OCI-LY1 (cell line): ENCODE measurements around the gene SLC26A11.
"Not testable (repeated sequence)": the region's sequence is repeated elsewhere in the genome, so short reads cannot be mapped to it uniquely, and the experiment has no call there.

Experiments used
- H2AFZ ChIP-seq: fragments of 200-600 bp; sonication (generic), shearing (Covaris generic); 2 replicates; pipeline ENCODE4 v1.6.0; 2014; ENCODE audit warnings: antibody characterized with exemption, mild to moderate bottlenecking, low read length
- H3F3A ChIP-seq: fragments of 200-600 bp; sonication (generic), shearing (Covaris generic); 2 replicates; pipeline ENCODE4 v1.6.0; 2014; ENCODE audit warnings: mild to moderate bottlenecking, antibody characterized with exemption, low read length, moderate library complexity; ENCODE audit not compliant: insufficient read depth
- H3K27ac ChIP-seq: fragments of 200-600 bp; sonication (generic); 2 replicates; pipeline ENCODE4 v1.5.1; 2014; ENCODE audit warnings: low read length, mixed run types, mild to moderate bottlenecking, low read depth; ENCODE audit not compliant: poor library complexity, severe bottlenecking
- H3K27me3 ChIP-seq: fragments of 200-600 bp; sonication (generic); 2 replicates; pipeline ENCODE4 v1.6.0; 2014; ENCODE audit warnings: antibody characterized with exemption, mild to moderate bottlenecking, low read length, moderate library complexity; ENCODE audit not compliant: insufficient read depth
- H3K36me3 ChIP-seq: fragments of 200-600 bp; sonication (generic); 2 replicates; pipeline ENCODE4 v1.6.1; 2014; ENCODE audit warnings: mild to moderate bottlenecking, antibody characterized with exemption, low read length, moderate library complexity, mixed read lengths; ENCODE audit not compliant: insufficient read depth
- H3K4me1 ChIP-seq: fragments of 200-600 bp; sonication (generic); 2 replicates; pipeline ENCODE4 v1.5.1; 2014; ENCODE audit warnings: mild to moderate bottlenecking, low read length, moderate library complexity; ENCODE audit not compliant: insufficient read depth, severe bottlenecking
- H3K4me2 ChIP-seq: fragments of 200-600 bp; sonication (generic), shearing (Covaris generic); 2 replicates; pipeline ENCODE4 v1.6.1; 2014; ENCODE audit warnings: low read length
- H3K4me3 ChIP-seq: fragments of 200-600 bp; sonication (generic); 2 replicates; pipeline ENCODE4 v1.5.1; 2014; ENCODE audit warnings: low read length, low read depth, mild to moderate bottlenecking, mixed read lengths; ENCODE audit not compliant: poor library complexity, severe bottlenecking
- H3K79me2 ChIP-seq: fragments of 200-600 bp; shearing (Covaris generic); 2 replicates; pipeline ENCODE4 v1.6.1; 2016; ENCODE audit warnings: mixed run types, low read length, mixed read lengths; ENCODE audit not compliant: insufficient read depth
- H3K9ac ChIP-seq: fragments of 200-600 bp; sonication (generic), shearing (Covaris generic); 2 replicates; pipeline ENCODE4 v1.6.1; 2014; ENCODE audit warnings: mild to moderate bottlenecking, low read length, mixed read lengths
- H3K9me2 ChIP-seq: fragments of 200-600 bp; sonication (generic), shearing (Covaris generic); 2 replicates; pipeline ENCODE4 v1.6.1; 2014; ENCODE audit warnings: low read depth, mild to moderate bottlenecking, low read length, mixed read lengths
- H3K9me3 ChIP-seq: fragments of 200-600 bp; shearing (Covaris generic); 2 replicates; pipeline ENCODE4 v1.6.1; 2014; ENCODE audit warnings: low read length, mixed read lengths
- H4K20me1 ChIP-seq: fragments of 200-600 bp; sonication (generic), shearing (Covaris generic); 2 replicates; pipeline ENCODE4 v1.6.0; 2016; ENCODE audit warnings: mild to moderate bottlenecking, low read length; ENCODE audit not compliant: insufficient read depth
- CTCF ChIP-seq: fragments of 200-600 bp; sonication (generic), shearing (Covaris generic); IDR thresholded peaks from 2 replicates; pipeline ENCODE4 v1.5.1; 2017; ENCODE audit warnings: mild to moderate bottlenecking, antibody characterized with exemption, low read length, moderate library complexity, mixed read lengths
- EZH2 ChIP-seq: fragments of 200-600 bp; sonication (generic), shearing (Covaris generic); IDR thresholded peaks from 2 replicates; pipeline ENCODE4 v1.8.0; 2017; ENCODE audit warnings: borderline replicate concordance, mixed run types, mild to moderate bottlenecking, antibody characterized with exemption, low read length, moderate library complexity, mixed read lengths

The SLC26A11 gene

GRCh38 chr17:80243526-80244433 lies 23.6 kb downstream of the SLC26A11 start:
- H3K79me2 ChIP-seq, result no peaks in the 10 kb centered on the region
- no peaks in the 10 kb centered on the region for H3K9me2 ChIP-seq
- no peaks in the 10 kb centered on the region for H3F3A ChIP-seq
- H3K9ac ChIP-seq, result no peak overlapping the region
- H4K20me1 ChIP-seq, result no peaks in the 10 kb centered on the region
- H3K36me3 ChIP-seq, result no peaks in the 10 kb centered on the region
- H3K4me3 ChIP-seq, result no peak overlapping the region
- H3K9me3 ChIP-seq, result no peaks in the 10 kb centered on the region
- no peaks in the 10 kb centered on the region for H3K4me1 ChIP-seq
- peaks cover 24% of the 10 kb centered on the region; the same call in 1 of the 2 replicates for H3K27me3 ChIP-seq
- no peak overlapping the region for H2AFZ ChIP-seq
- no peak overlapping the region for H3K27ac ChIP-seq
- TF ChIP-seq CTCF, result no peak
- TF ChIP-seq EZH2, result no peak
- H3K4me2 ChIP-seq, result no peak overlapping the region

- H3K4me1 ChIP-seq, H3K9me3 ChIP-seq, H3K4me2 ChIP-seq, H3K9ac ChIP-seq, H2AFZ ChIP-seq, H3K36me3 ChIP-seq, H3K4me3 ChIP-seq, H4K20me1 ChIP-seq, H3K9me2 ChIP-seq, H3F3A ChIP-seq, H3K27ac ChIP-seq, H3K79me2 ChIP-seq: not testable (repeated sequence)
- H3K27me3 ChIP-seq, result peaks cover 24% of the 10 kb centered on the region; the same call in 1 of the 2 replicates
Measured at GRCh38 chr17:80244448-80244847, 24.2 kb downstream of the SLC26A11 start.

- Histone ChIP-seq H3K4me1 (no peaks in the 10 kb centered on the region), H3F3A (no peaks in the 10 kb centered on the region), H3K9me3 (no peaks in the 10 kb centered on the region), H3K4me3 (no peak overlapping the region), H3K79me2 (no peaks in the 10 kb centered on the region), H3K4me2 (no peak overlapping the region), H3K9me2 (no peaks in the 10 kb centered on the region), H3K9ac (no peak overlapping the region), H3K27me3 (peaks cover 24% of the 10 kb centered on the region; the same call in 1 of the 2 replicates), H3K36me3 (no peaks in the 10 kb centered on the region), H2AFZ (no peak overlapping the region), H4K20me1 (no peaks in the 10 kb centered on the region), H3K27ac (no peak overlapping the region)
- TF ChIP-seq CTCF (no peak), EZH2 (no peak)
Measured at GRCh38 chr17:80244871-80245509, 24.8 kb downstream of the SLC26A11 start.
